ENCODE results near the gene BAZ2B. TPM values are rescaled to one million over a fixed set of nuclear protein-coding genes. Genes with fewer than 3 reads are reported as not detected.

Gene BAZ2B
- total RNA-seq, 1 experiment from 2014 or later: 54.9 TPM

- Histone ChIP-seq H4K91ac (ENCODE audit: insufficient read length, low read depth, low read length) (no peak overlapping the region), H3K9ac (ENCODE audit: extremely low read depth, insufficient read length, low read length) (no peak overlapping the region), H3K18ac (ENCODE audit: insufficient read length, low read depth, low read length) (no peak overlapping the region), H4K5ac (ENCODE audit: insufficient read length, low read depth, low read length) (no peak overlapping the region), H3K9me3 (ENCODE audit: control insufficient read depth, low read depth, low read length) (no peaks in the 10 kb centered on the region), H3K4me2 (ENCODE audit: insufficient read depth, insufficient read length, low read length) (no peak overlapping the region), H3K14ac (ENCODE audit: insufficient read depth, low read length) (no peak overlapping the region), H3K23me2 (ENCODE audit: insufficient read length, low read depth, low read length, poor library complexity, severe bottlenecking) (no peaks in the 10 kb centered on the region), H3K23ac (ENCODE audit: insufficient read length, low read depth, low read length) (no peak overlapping the region), H2BK15ac (ENCODE audit: low read depth, low read length) (no peak overlapping the region), H2AK5ac (ENCODE audit: insufficient read length, low read length) (no peak overlapping the region), H4K8ac (replicated peaks; ENCODE audit: insufficient read length, low read depth, low read length) (no peak overlapping the region), H4K20me1 (ENCODE audit: control insufficient read depth, insufficient read depth, insufficient read length) (no peaks in the 10 kb centered on the region), H3K27ac (ENCODE audit: insufficient read length, low read depth, low read length) (no peak overlapping the region), H3K79me1 (ENCODE audit: insufficient read depth, low read depth, low read length, poor library complexity, severe bottlenecking) (no peaks in the 10 kb centered on the region), H2BK120ac (ENCODE audit: low read depth, low read length, poor library complexity, severe bottlenecking) (no peak overlapping the region), H2BK5ac (ENCODE audit: insufficient read length, low read length) (no peak overlapping the region), H3K27me3 (ENCODE audit: insufficient read depth, low read length) (no peaks in the 10 kb centered on the region), H3K56ac (ENCODE audit: insufficient read length, low read depth, low read length) (no peak overlapping the region), H3K4me1 (ENCODE audit: insufficient read depth, low read length) (no peaks in the 10 kb centered on the region), H2AFZ (ENCODE audit: low read length) (no peak overlapping the region), H3T11ph (ENCODE audit: low read length) (no peak overlapping the region), H3K4ac (ENCODE audit: low read depth, low read length) (no peak overlapping the region), H3K79me2 (ENCODE audit: insufficient read depth, low read length) (no peaks in the 10 kb centered on the region), H2BK12ac (ENCODE audit: insufficient read length, low read depth, low read length) (no peak overlapping the region), H2BK20ac (ENCODE audit: low read depth, low read length, poor library complexity, severe bottlenecking) (no peak overlapping the region)
- no peak overlapping the region for H3K27ac Mint-ChIP-seq
- no peak for DNase-seq
- no peaks in the 10 kb centered on the region for H3K4me1 Mint-ChIP-seq
- no CpG with 5 or more reads among the region's 2 CpGs for WGBS (ENCODE audit: extremely low coverage, insufficient read length, low lambda C conversion rate)
- H3K9me3 Mint-ChIP-seq: no peaks in the 10 kb centered on the region
- no peak for TF ChIP-seq CTCF (conservative IDR thresholded peaks at IDR 0.05)
- no peaks in the 10 kb centered on the region for H3K27me3 Mint-ChIP-seq (ENCODE audit: low read depth)
- no peaks in the 10 kb centered on the region for H3K36me3 Mint-ChIP-seq (ENCODE audit: insufficient read depth in 1 of 3, low read depth in 3 of 3)
- no peak overlapping the region for H3K4me3 Mint-ChIP-seq
These were observed 131.8 kb downstream of the BAZ2B start for GRCh38 chr2:159484532-159484931.

Measured in H9 (cell line).